Lower lobe of right lung (tissue), 2 donors: Measurements from ENCODE around the gene DKK3. TPM values are rescaled to one million over a fixed set of nuclear protein-coding genes. Genes with fewer than 3 reads are reported as not detected.

ENCODE experiments used
- ATAC-seq, 2 donors: fragments of 200-7000 bp; cut with Tn5 transposase; one replicate each; pipeline ENCODE4 v1.9.1; 2020 to 2022; ENCODE audit warnings: mild to moderate bottlenecking in 2 of 2, moderate library complexity in 2 of 2
- DNase-seq: peaks from one replicate; pipeline ENCODE4 v3.0.0-alpha.2; 2020
- H3K27ac ChIP-seq: fragments of 200-600 bp; one replicate; pipeline ENCODE4 v1.8.0; 2022
- H3K27me3 ChIP-seq: fragments of 200-600 bp; one replicate; pipeline ENCODE4 v1.8.0; 2022; ENCODE audit warnings: low read depth
- H3K36me3 ChIP-seq: fragments of 200-600 bp; one replicate; pipeline ENCODE4 v1.8.0; 2022; ENCODE audit warnings: mild to moderate bottlenecking
- H3K4me1 ChIP-seq: fragments of 200-600 bp; one replicate; pipeline ENCODE4 v1.8.0; 2022
- H3K4me3 ChIP-seq: fragments of 200-600 bp; one replicate; pipeline ENCODE4 v1.8.0; 2022; ENCODE audit warnings: mild to moderate bottlenecking
- H3K9me3 ChIP-seq: fragments of 200-600 bp; one replicate; pipeline ENCODE4 v1.8.0; 2022
- CTCF ChIP-seq: fragments of 200-600 bp; IDR thresholded peaks from one replicate; pipeline ENCODE4 v1.8.0; 2022; ENCODE audit warnings: antibody characterized with exemption, mild to moderate bottlenecking
- intact Hi-C: fragments of 100-400 bp; cut with DNase I; formaldehyde crosslinking; loops from one replicate; pipeline ENCODE4 v1.11.0; 2022
- total RNA-seq: library from RNA; stranded (reverse); fragmentation: NEBNext Ultra II Directional; extraction: Animal tissue kit (Norgen Biotek cat#: 25700); gene quantifications from one replicate; pipeline ENCODE4 v1.2.1, GENCODE V29; 2021
- donor health status: DM: no; HTN: yes; CAD: no; lungs with severe emphysema.

DKK3 gene
- total RNA-seq, 1 donor from 2014 or later = 111 TPM

GRCh38 chr11:11966826-11967668 lies 41.4 kb downstream of the DKK3 start:
- Histone ChIP-seq H3K27ac (no peak overlapping the region), H3K9me3 (no peaks in the 10 kb centered on the region), H3K4me3 (no peak overlapping the region), H3K36me3 (no peaks in the 10 kb centered on the region), H3K4me1 (peaks cover 8% of the 10 kb centered on the region), H3K27me3 (no peaks in the 10 kb centered on the region)
- TF ChIP-seq CTCF = peak; percentile 79
- DNase-seq = peak; percentile 78
- intact Hi-C loops = no loop called here
- ATAC-seq = peak; percentile 79 to 87

GRCh38 chr11:11966354-11966741 lies 42.1 kb downstream of the DKK3 start:
- ATAC-seq (no peak), DNase-seq (no peak)
- H3K27me3 ChIP-seq = no peaks in the 10 kb centered on the region
- intact Hi-C loops = no loop called here
- H3K36me3 ChIP-seq = no peaks in the 10 kb centered on the region
- no peaks in the 10 kb centered on the region for H3K9me3 ChIP-seq
- peaks cover 8% of the 10 kb centered on the region for H3K4me1 ChIP-seq
- no peak overlapping the region for H3K4me3 ChIP-seq
- TF ChIP-seq CTCF = no peak
- H3K27ac ChIP-seq = no peak overlapping the region

- no peaks in the 10 kb centered on the region for H3K36me3 ChIP-seq
- H3K4me1 ChIP-seq = peaks cover 8% of the 10 kb centered on the region
- no peak for ATAC-seq
- no peak overlapping the region for H3K4me3 ChIP-seq
- H3K9me3 ChIP-seq = no peaks in the 10 kb centered on the region
- intact Hi-C loops = no loop called here
- TF ChIP-seq CTCF = no peak
- no peak for DNase-seq
- H3K27me3 ChIP-seq = no peaks in the 10 kb centered on the region
- H3K27ac ChIP-seq = no peak overlapping the region
These were observed 42.6 kb downstream of the DKK3 start for GRCh38 chr11:11965656-11966353.

GRCh38 chr11:11965192-11965591 lies 43.2 kb downstream of the DKK3 start:
- no peak for DNase-seq
- H3K36me3 ChIP-seq = no peaks in the 10 kb centered on the region
- no peaks in the 10 kb centered on the region for H3K9me3 ChIP-seq
- intact Hi-C loops = no loop called here
- H3K4me3 ChIP-seq = no peak overlapping the region
- H3K27me3 ChIP-seq = no peaks in the 10 kb centered on the region
- H3K27ac ChIP-seq = no peak overlapping the region
- H3K4me1 ChIP-seq = peaks cover 8% of the 10 kb centered on the region
- no peak for TF ChIP-seq CTCF
- ATAC-seq = no peak

GRCh38 chr11:11964774-11965150 lies 43.7 kb downstream of the DKK3 start:
- no peaks in the 10 kb centered on the region for H3K27me3 ChIP-seq
- H3K9me3 ChIP-seq = no peaks in the 10 kb centered on the region
- no peak for DNase-seq
- TF ChIP-seq CTCF = no peak
- no peak overlapping the region for H3K27ac ChIP-seq
- no peaks in the 10 kb centered on the region for H3K36me3 ChIP-seq
- no peak overlapping the region for H3K4me3 ChIP-seq
- H3K4me1 ChIP-seq = peaks cover 8% of the 10 kb centered on the region
- no peak for ATAC-seq
- intact Hi-C loops = no loop called here
